ENCODE results near the gene C6orf47. TPM values are rescaled to one million over a fixed set of nuclear protein-coding genes. Genes with fewer than 3 reads are reported as not detected.

The C6orf47 gene
- total RNA-seq, 1 experiment from 2014 or later, result 19.4 TPM

DNA sequence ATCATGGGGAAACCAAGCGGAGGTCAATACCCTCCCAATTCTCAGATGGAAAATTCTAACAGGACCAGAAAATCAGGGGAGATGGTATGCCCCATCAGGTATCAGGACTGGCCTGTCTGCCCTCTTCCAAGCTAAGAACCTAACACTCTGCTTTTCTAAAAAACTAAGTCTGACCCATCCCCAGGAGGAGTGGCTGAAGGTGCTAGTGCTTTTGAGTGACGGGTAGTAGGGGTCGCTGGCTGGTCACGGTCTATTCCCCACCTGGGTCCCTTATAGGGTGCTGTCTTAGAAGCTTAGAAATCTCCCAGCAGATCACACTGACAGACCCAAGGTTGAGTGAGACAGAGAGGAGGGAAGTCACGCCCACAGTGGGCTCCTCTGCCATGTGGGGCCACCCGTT, 33.0 kb upstream of the C6orf47 start:
- ChIA-PET POLR2A (no interaction called here), CTCF (no interaction called here)
- DNase-seq, result no peak
- peaks cover 39% of the 10 kb centered on the region for H3K4me1 Mint-ChIP-seq (ENCODE audit: low read depth, unreplicated experiment)
- no peak for TF ChIP-seq CTCF (IDR thresholded peaks at IDR 0.05; ENCODE audit: insufficient read depth in 1 of 2, low read depth in 1 of 2, low read length in 1 of 2, severe bottlenecking in 1 of 2, unreplicated experiment in 1 of 2)
- no peak overlapping the region for H3K27ac Mint-ChIP-seq (ENCODE audit: unreplicated experiment)
- H3K36me3 Mint-ChIP-seq (ENCODE audit: insufficient read depth, unreplicated experiment), result peaks cover 61% of the 10 kb centered on the region
- no peak overlapping the region for H3K4me3 ChIP-seq (ENCODE audit: low read depth, low read length)
- H3K36me3 ChIP-seq (ENCODE audit: control insufficient read depth, insufficient read depth, low read length), result peaks cover 7% of the 10 kb centered on the region
- intact Hi-C loops (cut with micrococcal nuclease; ENCODE audit: unreplicated experiment), result no loop called here
- H3K27me3 ChIP-seq (replicated peaks; ENCODE audit: control insufficient read depth, insufficient read depth, low read length), result no peaks in the 10 kb centered on the region
- peaks cover 37% of the 10 kb centered on the region for H3K4me1 ChIP-seq
- BruUV-seq (replicated peaks), result no TSS peak
- H3K4me3 Mint-ChIP-seq (ENCODE audit: unreplicated experiment), result no peak overlapping the region
- H3K9me3 Mint-ChIP-seq (ENCODE audit: unreplicated experiment), result no peaks in the 10 kb centered on the region
- H3K9me3 ChIP-seq, result no peaks in the 10 kb centered on the region
- no peaks in the 10 kb centered on the region for H3K27me3 Mint-ChIP-seq (ENCODE audit: insufficient read depth, unreplicated experiment)

GRCh38 chr6:31692886-31693285, 32.3 kb upstream of the C6orf47 start:
- intact Hi-C loops (cut with micrococcal nuclease; ENCODE audit: unreplicated experiment), result no loop called here
- Histone ChIP-seq H3K27me3 (replicated peaks; ENCODE audit: control insufficient read depth, insufficient read depth, low read length) (no peaks in the 10 kb centered on the region), H3K9me3 (no peaks in the 10 kb centered on the region), H3K4me1 (peaks cover 37% of the 10 kb centered on the region), H3K36me3 (ENCODE audit: control insufficient read depth, insufficient read depth, low read length) (peaks cover 9% of the 10 kb centered on the region), H3K4me3 (ENCODE audit: low read depth, low read length) (no peak overlapping the region)
- Mint-ChIP-seq H3K36me3 (ENCODE audit: insufficient read depth, unreplicated experiment) (peaks cover 62% of the 10 kb centered on the region), H3K4me1 (ENCODE audit: low read depth, unreplicated experiment) (peaks cover 39% of the 10 kb centered on the region), H3K27me3 (ENCODE audit: insufficient read depth, unreplicated experiment) (no peaks in the 10 kb centered on the region), H3K27ac (ENCODE audit: unreplicated experiment) (peak overlapping the region; percentile 2), H3K4me3 (ENCODE audit: unreplicated experiment) (no peak overlapping the region), H3K9me3 (ENCODE audit: unreplicated experiment) (no peaks in the 10 kb centered on the region)
- POLR2A ChIA-PET, result no interaction called here
- BruUV-seq (replicated peaks), result no TSS peak
- TF ChIP-seq CTCF (IDR thresholded peaks at IDR 0.05; ENCODE audit: insufficient read depth in 1 of 2, low read depth in 1 of 2, low read length in 1 of 2, severe bottlenecking in 1 of 2, unreplicated experiment in 1 of 2), result no peak
- DNase-seq, result no peak
- CTCF ChIA-PET, result interaction anchor here (0.7 kb wide), 1 partner anchor 98 kb away, joined by 3 read pairs; no protein-coding TSS in a partner anchor

- POLR2A ChIA-PET, result interaction anchor here (1.5 to 1.9 kb wide), 2 partner anchors 123 to 135 kb away, joined by 3 to 4 read pairs; partner anchors contain the start of genes HSPA1A, HSPA1B and HSPA1L
- no peaks in the 10 kb centered on the region for H3K9me3 Mint-ChIP-seq (ENCODE audit: unreplicated experiment)
Observed at GRCh38 chr6:31692353-31692752, 31.8 kb upstream of the C6orf47 start.

More at GRCh38 chr6:31692353-31692752, 31.8 kb upstream of the C6orf47 start:
- H3K4me3 Mint-ChIP-seq (ENCODE audit: unreplicated experiment), result no peak overlapping the region
- H3K27ac Mint-ChIP-seq (ENCODE audit: unreplicated experiment), result peak overlapping the region; percentile 2
- H3K9me3 ChIP-seq, result no peaks in the 10 kb centered on the region
- no peaks in the 10 kb centered on the region for H3K27me3 ChIP-seq (replicated peaks; ENCODE audit: control insufficient read depth, insufficient read depth, low read length)
- no peaks in the 10 kb centered on the region for H3K27me3 Mint-ChIP-seq (ENCODE audit: insufficient read depth, unreplicated experiment)
- H3K4me1 ChIP-seq, result peaks cover 37% of the 10 kb centered on the region
- CTCF ChIA-PET, result interaction anchor here (0.7 kb wide), 1 partner anchor 99 kb away, joined by 3 read pairs; no protein-coding TSS in a partner anchor
- no peak for TF ChIP-seq CTCF (IDR thresholded peaks at IDR 0.05; ENCODE audit: insufficient read depth in 1 of 2, low read depth in 1 of 2, low read length in 1 of 2, severe bottlenecking in 1 of 2, unreplicated experiment in 1 of 2)
- BruUV-seq (replicated peaks), result no TSS peak
- H3K4me1 Mint-ChIP-seq (ENCODE audit: low read depth, unreplicated experiment), result peaks cover 34% of the 10 kb centered on the region
- peaks cover 9% of the 10 kb centered on the region for H3K36me3 ChIP-seq (ENCODE audit: control insufficient read depth, insufficient read depth, low read length)
- intact Hi-C loops (cut with micrococcal nuclease; ENCODE audit: unreplicated experiment), result no loop called here
- no peak overlapping the region for H3K4me3 ChIP-seq (ENCODE audit: low read depth, low read length)
- DNase-seq, result no peak
- H3K36me3 Mint-ChIP-seq (ENCODE audit: insufficient read depth, unreplicated experiment), result peaks cover 62% of the 10 kb centered on the region

Measured in Caco-2 (cell line).